ENCODE data around the gene BRINP1.

BRINP1 gene

DNA sequence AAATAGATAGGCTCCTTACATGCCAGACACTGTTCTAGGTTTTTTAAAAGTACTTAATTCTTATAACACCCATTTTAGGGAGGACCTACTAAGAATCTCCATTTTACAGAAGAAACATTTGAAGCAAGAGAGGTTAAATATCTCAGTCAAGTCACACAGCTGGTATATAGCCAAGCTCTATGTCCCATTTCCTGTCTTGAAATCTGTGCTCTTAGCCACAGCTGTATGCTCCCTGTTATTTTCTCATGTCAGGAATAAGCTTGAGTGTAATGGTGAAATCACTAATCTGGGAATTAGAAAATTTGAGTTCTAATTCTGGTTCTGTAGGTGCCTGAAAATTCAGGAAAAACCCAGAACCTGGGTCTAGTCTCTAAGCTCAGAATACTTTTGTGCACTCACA, 208.7 kb downstream of the BRINP1 start:
- no peaks in the 10 kb centered on the region for H3K4me1 ChIP-seq (ENCODE audit: insufficient read depth, poor library complexity, severe bottlenecking)
- no peaks in the 10 kb centered on the region for H3K27me3 ChIP-seq (ENCODE audit: insufficient read depth, poor library complexity, severe bottlenecking)
- no peak for ATAC-seq (ENCODE audit: low read depth)
- no peak for TF ChIP-seq CTCF (IDR thresholded peaks at IDR 0.05; ENCODE audit: poor library complexity, severe bottlenecking)
- H3K4me3 ChIP-seq (ENCODE audit: severe bottlenecking), result no peak overlapping the region
- no peak overlapping the region for H3K27ac ChIP-seq (ENCODE audit: poor library complexity, severe bottlenecking)
- H3K9me3 ChIP-seq (ENCODE audit: severe bottlenecking), result no peaks in the 10 kb centered on the region
- DNase-seq (ENCODE audit: low spot score), result no peak
- no peaks in the 10 kb centered on the region for H3K36me3 ChIP-seq (ENCODE audit: low read depth)

DNA sequence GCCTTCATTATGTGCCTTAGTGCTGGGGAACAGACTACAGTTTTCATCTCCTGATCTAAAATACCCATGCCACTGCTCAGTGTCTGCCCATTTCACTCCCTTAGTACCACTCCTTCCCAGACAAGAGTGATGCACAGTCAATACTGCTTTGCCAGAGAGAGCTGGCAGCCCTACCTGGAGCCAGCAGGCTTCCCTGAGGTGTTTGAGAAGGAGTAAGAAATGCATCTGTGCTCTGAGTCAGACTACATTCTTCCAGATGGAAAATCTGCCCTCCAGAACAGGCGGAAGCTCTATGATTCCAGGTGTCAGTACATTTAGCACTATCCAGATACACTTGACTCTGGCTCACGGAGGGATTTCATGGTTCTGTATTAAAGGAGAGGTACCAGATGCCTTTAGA, 209.8 kb downstream of the BRINP1 start:
- Histone ChIP-seq H3K27me3 (ENCODE audit: insufficient read depth, poor library complexity, severe bottlenecking) (no peaks in the 10 kb centered on the region), H3K9me3 (ENCODE audit: severe bottlenecking) (no peaks in the 10 kb centered on the region), H3K36me3 (ENCODE audit: low read depth) (no peaks in the 10 kb centered on the region), H3K4me3 (ENCODE audit: severe bottlenecking) (no peak overlapping the region), H3K27ac (ENCODE audit: poor library complexity, severe bottlenecking) (no peak overlapping the region), H3K4me1 (ENCODE audit: insufficient read depth, poor library complexity, severe bottlenecking) (no peaks in the 10 kb centered on the region)
- TF ChIP-seq CTCF (IDR thresholded peaks at IDR 0.05; ENCODE audit: poor library complexity, severe bottlenecking), result no peak
- no peak for ATAC-seq (ENCODE audit: low read depth)
- DNase-seq (ENCODE audit: low spot score), result no peak

- Histone ChIP-seq H3K4me3 (ENCODE audit: severe bottlenecking) (no peak overlapping the region), H3K27ac (ENCODE audit: poor library complexity, severe bottlenecking) (no peak overlapping the region), H3K4me1 (ENCODE audit: insufficient read depth, poor library complexity, severe bottlenecking) (no peaks in the 10 kb centered on the region), H3K27me3 (ENCODE audit: insufficient read depth, poor library complexity, severe bottlenecking) (no peaks in the 10 kb centered on the region), H3K36me3 (ENCODE audit: low read depth) (no peaks in the 10 kb centered on the region), H3K9me3 (ENCODE audit: severe bottlenecking) (no peaks in the 10 kb centered on the region)
- no peak for TF ChIP-seq CTCF (IDR thresholded peaks at IDR 0.05; ENCODE audit: poor library complexity, severe bottlenecking)
- DNase-seq (ENCODE audit: low spot score) (no peak), ATAC-seq (ENCODE audit: low read depth) (no peak)
These were observed 212.0 kb downstream of the BRINP1 start for GRCh38 chr9:119157196-119157595.

DNA sequence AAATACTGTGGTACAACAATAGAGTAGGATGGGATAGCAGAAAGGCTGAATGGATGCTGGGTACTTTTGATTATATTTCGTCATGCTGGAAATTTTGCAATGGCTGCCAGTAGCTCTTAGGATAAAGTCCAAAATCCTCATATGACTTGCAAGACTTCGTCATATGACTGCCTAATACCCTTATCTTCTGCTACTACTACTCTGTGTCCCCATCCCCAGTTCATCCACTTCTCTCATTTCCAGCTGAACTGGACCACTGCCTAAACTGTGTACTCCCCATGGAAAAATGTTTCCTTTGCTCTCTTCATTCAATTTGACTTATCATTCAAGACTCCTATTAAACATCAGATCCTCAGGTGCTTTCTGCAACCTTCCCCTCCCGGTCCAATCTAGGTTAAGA, 212.9 kb downstream of the BRINP1 start:
- TF ChIP-seq CTCF (IDR thresholded peaks at IDR 0.05; ENCODE audit: poor library complexity, severe bottlenecking), result no peak
- no peaks in the 10 kb centered on the region for H3K4me1 ChIP-seq (ENCODE audit: insufficient read depth, poor library complexity, severe bottlenecking)

DNA sequence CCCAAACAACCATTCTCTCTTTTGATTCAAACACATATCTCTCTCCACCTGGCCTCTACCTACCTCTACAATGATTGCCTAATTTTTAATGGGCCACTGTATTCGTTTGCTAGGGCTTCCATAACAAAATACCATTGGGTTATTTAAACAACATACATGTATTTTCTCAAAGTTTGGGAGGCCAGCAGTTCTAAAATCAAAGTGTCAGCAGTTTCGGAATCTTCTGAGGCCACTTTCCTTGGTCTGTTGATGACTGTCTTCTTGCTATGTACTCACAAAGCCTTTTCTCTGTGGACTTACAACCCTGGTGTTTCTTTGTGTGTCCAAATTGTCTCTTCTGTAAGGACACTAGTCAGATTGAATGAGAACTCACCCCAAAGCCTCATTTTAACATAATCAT, 214.7 kb downstream of the BRINP1 start:
- DNase-seq (ENCODE audit: low spot score), result no peak
- H3K36me3 ChIP-seq (ENCODE audit: low read depth), result no peaks in the 10 kb centered on the region
- H3K4me3 ChIP-seq (ENCODE audit: severe bottlenecking), result no peak overlapping the region
- H3K27ac ChIP-seq (ENCODE audit: poor library complexity, severe bottlenecking), result no peak overlapping the region
- no peak for TF ChIP-seq CTCF (IDR thresholded peaks at IDR 0.05; ENCODE audit: poor library complexity, severe bottlenecking)
- no peaks in the 10 kb centered on the region for H3K9me3 ChIP-seq (ENCODE audit: severe bottlenecking)
- no peak for ATAC-seq (ENCODE audit: low read depth)
- no peaks in the 10 kb centered on the region for H3K27me3 ChIP-seq (ENCODE audit: insufficient read depth, poor library complexity, severe bottlenecking)
- no peaks in the 10 kb centered on the region for H3K4me1 ChIP-seq (ENCODE audit: insufficient read depth, poor library complexity, severe bottlenecking)

More for the DNA sequence above, 212.9 kb downstream of the BRINP1 start:
- ATAC-seq (ENCODE audit: low read depth), result no peak
- no peaks in the 10 kb centered on the region for H3K9me3 ChIP-seq (ENCODE audit: severe bottlenecking)
- H3K27ac ChIP-seq (ENCODE audit: poor library complexity, severe bottlenecking), result no peak overlapping the region
- no peak for DNase-seq (ENCODE audit: low spot score)
- H3K36me3 ChIP-seq (ENCODE audit: low read depth), result no peaks in the 10 kb centered on the region
- H3K27me3 ChIP-seq (ENCODE audit: insufficient read depth, poor library complexity, severe bottlenecking), result no peaks in the 10 kb centered on the region
- H3K4me3 ChIP-seq (ENCODE audit: severe bottlenecking), result no peak overlapping the region

Measured in RWPE2 (cell line).